Measurements from ENCODE around the gene SCUBE1. TPM values are rescaled to one million over a fixed set of nuclear protein-coding genes. Genes with fewer than 3 reads are reported as not detected.

Gene SCUBE1
- total RNA-seq, 1 donor from 2014 or later: 2.9 TPM

DNA sequence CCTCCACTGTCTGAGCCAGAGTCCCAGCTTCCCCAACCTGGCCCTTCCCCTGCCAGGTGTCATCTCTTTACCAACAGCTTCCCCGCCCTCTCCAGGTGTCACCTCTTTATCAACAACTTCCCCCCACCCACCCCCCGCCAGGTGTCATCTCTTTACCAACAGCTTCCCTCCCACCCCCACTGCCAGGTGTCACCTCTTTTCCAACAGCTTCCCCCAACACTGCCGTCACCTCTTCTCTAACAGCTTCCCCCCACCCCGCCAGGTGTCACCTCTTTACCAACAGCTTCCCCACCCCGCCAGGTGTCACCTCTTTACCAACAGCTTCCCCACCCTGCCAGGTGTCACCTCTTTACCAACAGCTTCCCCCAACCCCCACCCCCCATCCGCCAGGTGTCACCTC is 126.4 kb downstream of the SCUBE1 start:
- no peak for DNase-seq (ENCODE audit: low spot score in 2 of 2)
- TF ChIP-seq, protein P1, sequence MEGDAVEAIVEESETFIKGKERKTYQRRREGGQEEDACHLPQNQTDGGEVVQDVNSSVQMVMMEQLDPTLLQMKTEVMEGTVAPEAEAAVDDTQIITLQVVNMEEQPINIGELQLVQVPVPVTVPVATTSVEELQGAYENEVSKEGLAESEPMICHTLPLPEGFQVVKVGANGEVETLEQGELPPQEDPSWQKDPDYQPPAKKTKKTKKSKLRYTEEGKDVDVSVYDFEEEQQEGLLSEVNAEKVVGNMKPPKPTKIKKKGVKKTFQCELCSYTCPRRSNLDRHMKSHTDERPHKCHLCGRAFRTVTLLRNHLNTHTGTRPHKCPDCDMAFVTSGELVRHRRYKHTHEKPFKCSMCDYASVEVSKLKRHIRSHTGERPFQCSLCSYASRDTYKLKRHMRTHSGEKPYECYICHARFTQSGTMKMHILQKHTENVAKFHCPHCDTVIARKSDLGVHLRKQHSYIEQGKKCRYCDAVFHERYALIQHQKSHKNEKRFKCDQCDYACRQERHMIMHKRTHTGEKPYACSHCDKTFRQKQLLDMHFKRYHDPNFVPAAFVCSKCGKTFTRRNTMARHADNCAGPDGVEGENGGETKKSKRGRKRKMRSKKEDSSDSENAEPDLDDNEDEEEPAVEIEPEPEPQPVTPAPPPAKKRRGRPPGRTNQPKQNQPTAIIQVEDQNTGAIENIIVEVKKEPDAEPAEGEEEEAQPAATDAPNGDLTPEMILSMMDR (IDR thresholded peaks at IDR 0.05): no peak
- Histone ChIP-seq H3K9me3 (no peaks in the 10 kb centered on the region), H3K36me3 (no peaks in the 10 kb centered on the region), H3K27ac (no peak overlapping the region), H3K27me3 (no peaks in the 10 kb centered on the region), H3K4me1 (no peaks in the 10 kb centered on the region), H3K4me3 (no peak overlapping the region)
- intact Hi-C loops (cut with DNase I): no loop called here

DNA sequence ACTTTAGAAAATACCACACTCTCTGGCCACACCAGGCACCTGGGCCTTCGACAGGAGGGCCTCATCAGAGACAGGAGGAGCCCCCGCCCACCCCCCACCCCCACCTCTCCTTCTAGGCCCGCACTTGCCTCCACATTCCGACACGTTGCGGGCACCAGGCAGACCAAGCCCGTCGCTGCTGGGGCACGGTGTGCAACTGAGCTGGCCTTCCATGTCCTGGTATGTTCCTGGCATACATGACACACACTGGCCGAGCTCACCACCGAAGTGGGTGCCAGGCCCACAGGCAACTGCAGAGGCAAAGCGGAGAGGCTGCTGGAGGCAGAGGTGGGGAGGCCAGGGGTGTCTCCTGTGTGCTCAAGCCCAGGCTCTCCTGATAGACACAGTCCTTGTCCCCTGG is 129.2 kb downstream of the SCUBE1 start:
- TF ChIP-seq, protein P1 (IDR thresholded peaks at IDR 0.05): no peak

DNA sequence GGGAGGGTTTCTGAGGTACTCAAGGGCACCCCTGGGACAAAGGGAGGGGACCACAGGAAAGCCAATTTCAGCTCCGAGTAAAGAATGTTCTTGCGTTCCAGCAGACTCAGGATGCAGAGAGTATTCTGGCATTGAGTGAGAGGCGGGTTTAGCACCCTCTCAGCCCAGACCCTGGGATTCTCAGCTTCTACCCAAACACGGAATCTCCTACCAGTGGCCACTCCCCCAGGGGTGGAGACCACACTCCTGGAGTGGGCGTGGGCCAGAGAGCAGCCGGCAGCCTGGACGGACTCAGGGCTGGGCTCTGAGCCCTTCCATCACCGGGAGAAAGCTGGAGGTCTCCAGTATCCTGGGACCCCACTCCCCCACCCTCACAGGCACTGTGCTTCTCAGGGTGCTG is 130.1 kb downstream of the SCUBE1 start:
- no peaks in the 10 kb centered on the region for H3K27me3 ChIP-seq
- TF ChIP-seq, protein P1 (IDR thresholded peaks at IDR 0.05): no peak
- no peak overlapping the region for H3K4me3 ChIP-seq
- no peaks in the 10 kb centered on the region for H3K36me3 ChIP-seq
- no peaks in the 10 kb centered on the region for H3K9me3 ChIP-seq
- no peak overlapping the region for H3K27ac ChIP-seq
- H3K4me1 ChIP-seq: no peaks in the 10 kb centered on the region
- DNase-seq (ENCODE audit: low spot score in 2 of 2): no peak
- intact Hi-C loops (cut with DNase I): no loop called here

More for the DNA sequence above, 129.2 kb downstream of the SCUBE1 start:
- no peaks in the 10 kb centered on the region for H3K27me3 ChIP-seq
- DNase-seq (ENCODE audit: low spot score in 2 of 2): no peak
- no peak overlapping the region for H3K4me3 ChIP-seq
- intact Hi-C loops (cut with DNase I): no loop called here
- H3K9me3 ChIP-seq: no peaks in the 10 kb centered on the region
- H3K36me3 ChIP-seq: no peaks in the 10 kb centered on the region
- no peak overlapping the region for H3K27ac ChIP-seq
- H3K4me1 ChIP-seq: no peaks in the 10 kb centered on the region

DNA sequence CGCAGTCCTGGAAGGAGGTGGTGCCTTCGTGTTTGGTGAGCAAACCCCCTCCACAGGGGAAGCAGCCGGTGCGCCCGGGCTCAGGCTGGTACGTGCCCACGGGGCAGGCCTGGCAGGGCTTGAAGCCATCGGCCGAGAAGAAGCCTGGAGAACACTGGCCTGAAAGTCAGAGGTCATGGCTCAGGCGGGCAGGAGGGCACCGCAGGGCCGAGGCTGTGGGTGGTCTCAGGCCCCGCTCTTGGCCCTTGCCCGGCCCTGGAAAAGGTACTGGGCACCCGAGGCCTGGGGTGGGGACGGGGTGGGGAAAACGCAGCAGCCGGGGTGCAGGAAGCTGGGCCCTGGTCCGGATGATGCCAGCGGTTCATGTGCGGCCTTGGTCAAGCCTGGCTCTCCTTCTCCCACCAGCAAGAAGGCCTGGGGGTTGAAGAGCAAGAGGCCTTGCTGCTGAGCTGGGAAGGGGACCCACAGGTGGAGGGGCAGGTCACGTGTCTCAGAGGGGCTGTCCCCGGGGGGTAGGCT is 130.7 kb downstream of the SCUBE1 start:
- no peaks in the 10 kb centered on the region for H3K36me3 ChIP-seq
- no peak overlapping the region for H3K4me3 ChIP-seq
- H3K27ac ChIP-seq: no peak overlapping the region
- no peak for DNase-seq (ENCODE audit: low spot score in 2 of 2)
- TF ChIP-seq, protein P1 (IDR thresholded peaks at IDR 0.05): no peak
- H3K4me1 ChIP-seq: no peaks in the 10 kb centered on the region
- intact Hi-C loops (cut with DNase I): no loop called here
- no peaks in the 10 kb centered on the region for H3K9me3 ChIP-seq
- no peaks in the 10 kb centered on the region for H3K27me3 ChIP-seq

DNA sequence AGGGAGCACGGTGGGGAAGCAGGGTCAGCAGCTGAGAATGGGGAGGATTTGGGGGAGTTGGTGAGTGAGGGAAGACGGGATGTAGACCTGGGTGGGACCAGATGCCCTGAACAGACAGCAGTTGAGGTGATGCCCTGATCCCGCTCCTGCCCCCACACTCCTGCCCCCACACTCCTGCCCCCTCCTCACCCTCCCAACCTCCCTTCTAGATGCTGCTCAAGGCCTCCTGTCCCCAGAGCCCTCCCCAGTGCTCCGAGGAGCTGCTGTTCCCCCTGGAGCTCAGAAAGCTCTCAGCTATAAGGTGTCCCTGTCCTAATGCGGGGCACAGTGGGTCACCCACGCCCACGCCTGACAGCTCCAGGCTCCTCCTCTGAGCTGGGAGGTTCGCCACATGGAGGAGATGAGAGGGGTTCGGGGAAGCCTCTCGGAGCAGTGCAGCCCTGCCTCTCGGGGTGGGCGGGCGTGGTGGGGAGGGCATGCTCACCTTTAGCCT is 131.2 kb downstream of the SCUBE1 start:
- Histone ChIP-seq H3K36me3 (no peaks in the 10 kb centered on the region), H3K27me3 (no peaks in the 10 kb centered on the region), H3K4me1 (no peaks in the 10 kb centered on the region), H3K9me3 (no peaks in the 10 kb centered on the region), H3K27ac (no peak overlapping the region), H3K4me3 (no peak overlapping the region)
- TF ChIP-seq, protein P1 (IDR thresholded peaks at IDR 0.05): no peak
- DNase-seq (ENCODE audit: low spot score in 2 of 2): no peak
- intact Hi-C loops (cut with DNase I): no loop called here
